GM12874 (cell line): ENCODE data around the gene CDK1.

Source experiments
- TF ChIP-seq, protein P1 (sequence below): IDR thresholded peaks from 2 replicates; pipeline ENCODE4 v1.5.1; 2011; ENCODE audit warnings: low read depth, mild to moderate bottlenecking, control low read depth, low read length, moderate library complexity; ENCODE audit not compliant: insufficient read depth

Gene CDK1

DNA sequence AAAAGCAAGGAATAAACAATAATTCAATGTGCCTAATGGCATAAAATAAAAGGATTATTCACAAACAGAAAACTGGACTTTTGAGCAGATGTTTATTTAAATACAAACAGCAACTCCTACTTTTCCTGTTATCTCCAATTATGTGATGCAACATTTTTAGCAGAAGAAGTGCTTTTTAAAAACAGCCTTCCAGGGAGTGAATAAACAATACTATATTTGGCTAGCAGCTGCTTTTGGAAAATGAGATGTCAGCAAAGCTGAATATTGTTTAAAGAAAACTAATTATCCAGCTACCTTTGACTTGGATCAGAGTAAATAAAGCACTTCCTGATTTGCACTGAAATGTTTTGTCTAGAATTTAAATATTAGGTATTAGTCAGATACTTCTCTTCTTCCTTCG lies 23.2 kb downstream of the CDK1 start:
- TF ChIP-seq, protein P1, sequence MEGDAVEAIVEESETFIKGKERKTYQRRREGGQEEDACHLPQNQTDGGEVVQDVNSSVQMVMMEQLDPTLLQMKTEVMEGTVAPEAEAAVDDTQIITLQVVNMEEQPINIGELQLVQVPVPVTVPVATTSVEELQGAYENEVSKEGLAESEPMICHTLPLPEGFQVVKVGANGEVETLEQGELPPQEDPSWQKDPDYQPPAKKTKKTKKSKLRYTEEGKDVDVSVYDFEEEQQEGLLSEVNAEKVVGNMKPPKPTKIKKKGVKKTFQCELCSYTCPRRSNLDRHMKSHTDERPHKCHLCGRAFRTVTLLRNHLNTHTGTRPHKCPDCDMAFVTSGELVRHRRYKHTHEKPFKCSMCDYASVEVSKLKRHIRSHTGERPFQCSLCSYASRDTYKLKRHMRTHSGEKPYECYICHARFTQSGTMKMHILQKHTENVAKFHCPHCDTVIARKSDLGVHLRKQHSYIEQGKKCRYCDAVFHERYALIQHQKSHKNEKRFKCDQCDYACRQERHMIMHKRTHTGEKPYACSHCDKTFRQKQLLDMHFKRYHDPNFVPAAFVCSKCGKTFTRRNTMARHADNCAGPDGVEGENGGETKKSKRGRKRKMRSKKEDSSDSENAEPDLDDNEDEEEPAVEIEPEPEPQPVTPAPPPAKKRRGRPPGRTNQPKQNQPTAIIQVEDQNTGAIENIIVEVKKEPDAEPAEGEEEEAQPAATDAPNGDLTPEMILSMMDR, result no peak

DNA sequence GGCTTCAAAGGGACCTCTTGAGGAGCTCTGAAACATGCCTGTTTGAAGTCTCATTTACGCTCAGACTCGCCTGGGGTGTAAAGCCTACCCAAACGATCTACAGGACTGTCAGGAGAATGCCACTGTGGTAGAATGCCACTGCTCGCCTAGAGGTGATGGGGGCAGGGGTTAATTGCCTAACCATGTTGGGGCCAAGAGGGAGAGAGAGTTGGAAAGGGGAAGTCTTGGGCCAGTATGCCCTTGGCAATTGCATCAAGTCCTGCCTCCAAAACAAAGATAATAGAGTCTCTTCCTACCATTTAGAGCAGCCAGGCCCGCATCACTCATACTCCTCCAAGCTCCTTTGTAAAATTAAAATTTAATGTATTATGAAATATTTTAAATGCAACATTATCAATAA lies 25.2 kb downstream of the CDK1 start:
- TF ChIP-seq, protein P1, result no peak

DNA sequence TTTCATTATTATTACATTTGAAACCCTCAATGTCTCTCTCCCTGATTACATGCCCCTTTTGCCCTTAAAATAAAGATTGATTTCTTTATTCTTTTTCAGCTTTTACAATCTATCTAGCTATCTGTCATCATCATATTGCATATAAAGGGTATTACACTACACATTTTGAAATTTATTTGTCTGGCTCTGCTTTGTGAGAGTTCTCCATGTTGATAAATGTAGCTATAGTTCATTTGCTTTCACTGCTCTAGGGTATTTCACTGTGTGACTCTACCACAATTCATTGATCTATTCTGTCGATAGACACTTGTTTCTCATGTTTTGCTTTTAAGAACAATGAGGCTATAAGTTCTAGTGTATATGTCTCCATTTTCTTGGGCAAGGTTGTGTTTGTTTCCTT lies 25.6 kb downstream of the CDK1 start:
- TF ChIP-seq, protein P1, result no peak

DNA sequence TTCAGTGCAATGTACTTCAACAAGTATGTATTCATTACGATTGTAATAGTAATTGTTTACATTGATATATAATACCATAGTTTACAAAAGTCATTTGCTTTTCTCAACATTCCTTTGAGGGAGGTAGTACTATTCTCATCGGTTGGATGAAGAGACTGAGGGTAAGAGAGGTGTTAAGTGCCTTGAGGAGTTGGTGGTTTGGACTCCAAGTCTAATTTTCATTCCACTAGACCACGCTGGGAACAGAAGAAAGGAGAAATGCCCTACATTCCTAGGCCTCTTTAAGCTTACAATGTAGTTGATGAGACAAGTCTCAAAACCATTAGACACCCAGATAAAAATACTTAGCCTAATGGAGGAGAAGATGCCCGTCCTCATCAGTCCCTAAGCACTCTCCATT lies 28.6 kb downstream of the CDK1 start:
- TF ChIP-seq, protein P1, result no peak

DNA sequence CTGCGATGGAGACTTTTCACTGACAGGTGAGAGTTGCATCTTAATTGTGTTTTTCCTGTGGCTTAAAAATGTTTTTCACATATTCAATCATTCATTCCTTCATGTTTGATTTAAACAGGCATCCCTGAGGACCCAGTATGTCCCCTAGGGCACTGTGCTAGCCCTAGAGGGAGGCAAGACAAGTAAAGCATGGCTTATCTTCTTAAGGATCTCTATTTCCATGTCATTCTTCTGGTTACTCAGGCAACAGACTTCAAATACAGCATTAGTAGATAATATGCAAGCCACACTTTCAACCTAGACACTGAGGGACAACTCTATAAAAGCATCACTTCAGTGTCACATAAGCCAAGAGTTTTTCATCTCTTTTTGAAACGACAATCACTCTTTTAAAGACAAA lies 29.2 kb downstream of the CDK1 start:
- TF ChIP-seq, protein P1, result no peak

DNA sequence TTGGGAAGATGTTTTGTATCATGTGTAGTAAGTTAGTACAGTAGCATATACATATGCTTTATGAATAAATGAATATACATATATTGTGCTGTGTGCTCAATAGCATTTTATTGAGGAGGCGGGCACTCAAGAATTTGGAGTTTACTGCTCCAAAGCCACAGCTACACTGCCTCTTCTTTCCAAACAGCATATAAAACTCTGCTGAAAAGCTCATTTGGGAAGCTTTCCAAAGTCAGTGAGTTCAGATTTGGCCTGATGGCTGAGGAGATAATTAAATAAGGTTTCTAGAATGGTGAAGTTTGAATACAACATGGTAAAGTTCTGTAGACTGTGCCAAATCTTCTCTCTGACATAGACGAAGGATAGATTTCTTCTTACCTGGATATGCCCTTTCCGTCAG lies 29.8 kb downstream of the CDK1 start:
- TF ChIP-seq, protein P1, result no peak

DNA sequence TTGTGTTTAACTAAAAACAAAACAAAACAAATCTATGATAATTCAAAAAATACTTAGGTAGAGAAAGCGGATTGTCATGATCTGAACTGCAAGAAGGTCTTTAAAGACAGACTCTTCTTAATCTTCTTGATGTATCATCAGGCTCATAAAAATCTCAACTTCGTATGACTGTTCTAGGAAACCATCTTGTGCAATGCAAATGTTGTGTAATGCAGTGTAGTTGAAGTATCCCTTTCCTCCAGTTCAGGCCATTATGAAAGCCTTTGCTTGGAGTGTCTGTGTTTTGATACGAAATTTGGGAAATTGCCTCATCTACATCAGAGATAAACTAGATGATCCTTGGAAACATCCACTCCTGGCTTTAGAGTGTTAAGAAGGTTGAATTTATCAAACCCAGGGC lies 30.9 kb downstream of the CDK1 start:
- TF ChIP-seq, protein P1, result no peak

DNA sequence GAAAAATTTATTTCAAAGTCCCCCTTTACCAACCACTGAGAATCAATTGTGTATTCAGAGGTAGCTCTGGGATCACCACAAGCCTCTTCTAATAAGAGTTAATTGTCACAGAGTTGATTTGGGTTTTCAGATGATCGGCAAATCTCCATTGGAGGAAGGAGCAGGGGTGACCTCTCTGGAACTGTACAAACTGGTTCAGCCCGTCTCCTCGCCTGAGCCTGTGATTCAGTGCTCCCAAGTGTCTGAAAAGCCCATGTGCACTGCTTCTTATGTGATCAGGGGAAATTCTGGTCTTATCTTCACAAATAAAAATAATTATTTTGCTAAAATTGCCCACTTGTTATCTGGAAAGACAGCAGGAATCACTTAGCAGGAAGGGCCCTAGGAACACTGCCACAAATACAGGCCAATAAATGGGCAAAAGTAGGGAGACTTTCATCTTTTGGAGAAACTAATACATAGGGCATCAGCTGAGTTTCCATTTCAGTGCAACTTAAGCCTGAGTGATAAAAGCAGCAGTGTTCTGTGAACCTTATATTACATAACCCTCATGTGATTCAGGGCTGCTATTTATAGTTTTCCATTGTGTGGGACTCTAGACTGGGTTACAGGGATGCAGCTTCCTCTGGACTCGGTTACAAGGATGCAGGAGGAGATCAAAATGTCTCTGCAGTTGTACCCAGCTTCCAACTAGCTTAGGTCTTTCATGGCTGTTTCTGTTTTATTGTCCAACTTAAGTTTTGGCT lies 32.3 kb downstream of the CDK1 start:
- TF ChIP-seq, protein P1, result no peak
